Hematopoietic multipotent progenitor cell treated with erythropoietin and hydrocortisone succinate and interleukin-3 and kit ligand, for 6 days (in vitro differentiated cells): ENCODE results near the gene SLC2A4RG.
A peak's percentile ranks its signal among the peaks of the same experiment; 100 is the strongest.
"Not testable (repeated sequence)": the region's sequence is repeated elsewhere in the genome, so short reads cannot be mapped to it uniquely, and the experiment has no call there.

Source experiments
- DNase-seq: peaks from one replicate; pipeline ENCODE4 v3.0.0-alpha.2; 2015

The SLC2A4RG gene

GRCh38 chr20:63755933-63756647 lies 16.5 kb downstream of the SLC2A4RG start:
- no peak for DNase-seq

- DNase-seq: peak; percentile 25
Measured at GRCh38 chr20:63756648-63756991, 17.0 kb downstream of the SLC2A4RG start.

GRCh38 chr20:63758152-63758551 lies 18.6 kb downstream of the SLC2A4RG start:
- DNase-seq: no peak

- DNase-seq: no peak
Measured at GRCh38 chr20:63759377-63759901, 19.9 kb downstream of the SLC2A4RG start.

GRCh38 chr20:63765082-63765873 lies 25.7 kb downstream of the SLC2A4RG start:
- DNase-seq: no peak

- peak; percentile 82 for DNase-seq
Measured at GRCh38 chr20:63765902-63766301, 26.3 kb downstream of the SLC2A4RG start.

- DNase-seq: no peak
Measured at GRCh38 chr20:63766695-63767426, 27.3 kb downstream of the SLC2A4RG start.

- no peak for DNase-seq
Measured at GRCh38 chr20:63767456-63767855, 27.9 kb downstream of the SLC2A4RG start.

GRCh38 chr20:63767886-63768285 lies 28.3 kb downstream of the SLC2A4RG start:
- DNase-seq: no peak

- no peak for DNase-seq
Measured at GRCh38 chr20:63768591-63769515, 29.3 kb downstream of the SLC2A4RG start.

- no peak for DNase-seq
Measured at GRCh38 chr20:63769891-63770474, 30.4 kb downstream of the SLC2A4RG start.

- DNase-seq: no peak
Measured at GRCh38 chr20:63771046-63771707, 31.6 kb downstream of the SLC2A4RG start.

GRCh38 chr20:63772781-63773518 lies 33.4 kb downstream of the SLC2A4RG start:
- no peak for DNase-seq

- no peak for DNase-seq
Measured at GRCh38 chr20:63773571-63774241, 34.1 kb downstream of the SLC2A4RG start.

GRCh38 chr20:63774306-63774705 lies 34.7 kb downstream of the SLC2A4RG start:
- DNase-seq: no peak

GRCh38 chr20:63775096-63775978 lies 35.8 kb downstream of the SLC2A4RG start:
- DNase-seq: no peak

GRCh38 chr20:63776875-63777274 lies 37.3 kb downstream of the SLC2A4RG start:
- not testable (repeated sequence) for DNase-seq

GRCh38 chr20:63777614-63778013 lies 38.0 kb downstream of the SLC2A4RG start:
- no peak for DNase-seq
